ENCODE results near the gene ZNF746.
A peak's percentile ranks its signal among the peaks of the same experiment; 100 is the strongest.

ZNF746 gene

GRCh38 chr7:149489391-149490024 is 8.1 kb downstream of the ZNF746 start:
- no peak for DNase-seq

DNA sequence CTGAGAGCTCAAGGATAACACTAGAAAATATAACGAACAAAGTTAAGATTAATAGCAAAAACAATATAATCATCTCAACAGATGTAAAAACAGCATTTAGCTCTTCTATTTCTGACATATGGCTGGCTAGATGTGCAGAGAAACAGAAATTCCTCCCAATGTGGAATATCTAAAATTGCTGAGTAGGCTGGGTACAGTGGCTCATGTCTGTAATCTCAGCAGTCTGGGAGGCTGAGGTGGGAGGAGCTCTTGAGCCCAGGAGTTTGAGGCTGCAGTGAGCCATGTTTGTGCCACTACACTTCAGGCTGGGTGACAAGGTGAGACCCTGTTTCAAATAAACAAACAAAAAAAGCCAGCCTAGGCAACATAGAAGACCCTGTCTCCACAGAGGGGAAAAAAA is 18.0 kb downstream of the ZNF746 start:
- no peak for DNase-seq

DNA sequence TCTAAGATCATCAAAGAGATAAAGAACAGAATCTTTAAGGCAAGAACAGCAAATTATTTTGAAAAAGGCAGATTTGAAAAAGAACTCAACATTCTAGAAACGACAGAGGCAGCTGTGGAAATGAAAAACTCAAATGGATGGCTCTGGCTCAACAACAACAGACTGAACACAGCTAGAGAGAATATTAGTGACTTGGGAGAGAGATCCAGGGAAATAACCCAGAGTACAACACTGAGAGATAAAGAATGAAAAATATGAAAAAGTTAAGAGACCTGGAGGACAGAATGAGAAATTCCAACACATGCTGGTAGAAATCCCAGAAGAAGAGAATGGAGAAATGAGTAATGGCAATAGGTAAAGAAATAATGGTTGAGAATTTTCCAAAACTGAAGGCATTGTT is 18.9 kb downstream of the ZNF746 start:
- DNase-seq, result no peak

DNA sequence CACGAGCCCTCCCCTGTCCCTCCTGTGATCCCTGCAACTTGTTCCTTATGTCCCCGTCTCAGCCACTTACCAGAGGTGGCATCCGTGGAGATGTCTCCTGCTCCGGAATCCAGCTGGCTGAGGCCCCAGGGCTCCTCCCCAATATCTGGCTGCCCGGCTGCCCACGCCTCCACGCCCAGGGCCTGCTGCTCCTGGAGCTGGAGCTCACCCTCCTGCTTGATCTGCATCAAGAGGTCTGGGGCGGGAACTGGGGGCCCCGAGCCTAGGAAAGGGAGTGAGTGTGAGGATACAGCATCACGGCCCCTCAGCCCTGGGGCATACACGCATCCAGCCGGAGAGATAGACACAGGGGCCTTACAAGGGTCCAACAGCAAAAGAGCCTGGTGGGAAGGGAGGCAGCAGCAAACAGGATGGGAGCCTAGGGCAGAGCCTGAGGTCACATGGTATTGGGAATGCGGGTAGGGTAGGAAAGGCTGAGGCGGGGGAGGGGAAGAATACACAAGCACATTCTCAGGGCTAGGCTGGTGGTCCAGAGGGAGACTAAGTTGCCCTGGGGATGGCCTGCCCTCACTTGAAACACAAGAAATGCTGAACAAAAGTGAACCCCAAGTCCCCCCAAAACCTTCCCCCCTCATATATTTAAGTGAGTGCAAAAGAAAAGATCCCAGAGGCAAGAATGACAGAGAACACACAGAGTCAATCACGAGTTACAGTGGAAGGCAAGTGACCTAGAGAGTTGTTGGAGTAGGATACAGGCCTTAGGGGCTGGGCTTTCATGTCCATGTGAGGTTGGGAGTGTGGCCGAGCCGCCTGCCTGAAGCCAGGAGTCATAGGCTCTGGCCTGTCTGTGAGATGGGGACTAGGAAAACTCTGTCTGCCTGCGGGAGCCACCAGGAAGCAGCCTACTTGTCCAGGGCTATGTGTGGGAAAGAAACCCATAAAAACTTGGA is 19.8 kb downstream of the ZNF746 start:
- no peak for DNase-seq

DNA sequence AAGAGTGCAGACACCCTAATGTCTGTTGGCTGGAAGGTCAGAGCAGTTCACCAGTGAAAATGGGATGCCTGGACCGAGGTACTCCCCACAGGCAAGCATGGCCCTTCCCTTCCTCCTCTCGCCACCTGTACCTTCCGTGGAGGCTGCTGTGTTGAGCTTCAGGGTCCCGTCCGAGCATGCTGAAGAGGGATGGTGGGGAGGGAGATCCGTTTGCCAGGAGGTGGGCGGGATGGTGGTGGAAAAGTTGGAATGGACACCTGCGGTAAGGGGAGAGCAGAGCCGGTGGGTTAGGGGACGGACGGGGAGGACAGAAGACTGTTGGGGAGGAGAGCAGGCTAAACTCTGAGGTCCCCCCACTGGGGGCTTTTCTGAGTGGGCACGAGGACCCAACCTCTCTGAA is 20.8 kb downstream of the ZNF746 start:
- no peak for DNase-seq

DNA sequence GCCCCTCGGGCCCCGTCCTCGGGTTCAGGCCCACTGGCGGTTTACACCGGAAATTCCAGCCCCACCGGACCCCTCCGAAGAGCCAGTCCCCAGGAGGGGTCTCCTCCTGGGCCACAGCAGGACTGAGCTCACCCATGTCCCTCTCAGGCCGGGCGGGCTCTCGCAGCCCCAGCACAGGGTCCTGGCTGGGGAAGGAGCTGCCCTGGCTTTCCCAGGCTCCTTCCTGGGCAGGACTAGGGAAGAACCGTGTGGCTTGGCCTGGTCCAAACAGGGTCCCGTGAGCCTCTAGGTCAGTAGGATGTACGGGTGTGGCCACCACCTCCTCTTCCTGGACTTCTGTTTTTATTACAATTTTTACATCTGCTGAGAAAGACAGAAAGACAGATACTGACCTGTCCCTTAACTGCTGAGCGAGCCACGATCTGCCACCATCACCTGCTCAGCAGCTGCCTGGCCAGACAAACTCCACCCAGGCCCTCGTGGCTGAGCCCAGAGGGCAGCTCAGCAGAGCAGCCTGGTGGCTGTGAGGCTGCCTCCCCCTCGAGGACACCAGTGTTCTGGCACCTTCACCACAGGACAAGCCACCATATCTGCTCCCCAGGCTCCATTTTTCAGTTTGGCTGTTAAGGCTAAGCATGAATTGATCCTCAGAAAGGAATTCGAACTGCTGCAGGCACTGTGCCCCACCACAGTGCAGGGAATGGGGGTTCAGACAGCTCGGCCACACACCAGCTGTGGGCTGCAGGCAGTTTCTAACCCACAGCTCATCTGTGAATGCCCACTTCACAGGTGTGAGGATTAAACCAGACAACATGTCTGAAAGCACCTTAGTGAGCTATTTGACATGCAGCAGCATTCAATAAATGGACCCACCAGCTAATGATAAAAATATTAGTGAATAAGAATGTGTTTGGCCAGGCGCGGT is 22.2 kb downstream of the ZNF746 start:
- no peak for DNase-seq

GRCh38 chr7:149474309-149475120 is 23.1 kb downstream of the ZNF746 start:
- no peak for DNase-seq

DNA sequence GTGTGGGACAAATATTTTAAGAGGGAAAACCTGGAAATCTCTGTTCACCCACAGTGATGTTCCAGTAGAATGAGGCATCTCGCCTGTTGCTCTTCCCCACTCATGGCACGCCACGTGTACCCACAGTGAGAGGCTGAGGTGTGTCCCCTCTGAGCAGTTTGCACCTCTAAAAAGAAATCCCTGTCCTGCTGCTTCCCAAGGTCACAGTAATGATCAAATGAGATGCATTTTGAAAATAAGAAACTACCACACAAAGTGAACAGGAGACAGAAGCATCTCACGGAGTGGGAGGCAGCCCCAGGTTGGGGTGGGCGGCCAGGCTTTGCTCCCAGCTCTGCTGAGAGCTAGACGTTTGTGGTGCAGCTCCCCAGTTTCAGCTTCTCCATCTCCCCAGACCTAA is 24.4 kb downstream of the ZNF746 start:
- no peak for DNase-seq

- no peak for DNase-seq
Observed at GRCh38 chr7:149471289-149471953, 26.2 kb downstream of the ZNF746 start.

GRCh38 chr7:149469806-149470205 is 27.8 kb downstream of the ZNF746 start:
- no peak for DNase-seq

DNA sequence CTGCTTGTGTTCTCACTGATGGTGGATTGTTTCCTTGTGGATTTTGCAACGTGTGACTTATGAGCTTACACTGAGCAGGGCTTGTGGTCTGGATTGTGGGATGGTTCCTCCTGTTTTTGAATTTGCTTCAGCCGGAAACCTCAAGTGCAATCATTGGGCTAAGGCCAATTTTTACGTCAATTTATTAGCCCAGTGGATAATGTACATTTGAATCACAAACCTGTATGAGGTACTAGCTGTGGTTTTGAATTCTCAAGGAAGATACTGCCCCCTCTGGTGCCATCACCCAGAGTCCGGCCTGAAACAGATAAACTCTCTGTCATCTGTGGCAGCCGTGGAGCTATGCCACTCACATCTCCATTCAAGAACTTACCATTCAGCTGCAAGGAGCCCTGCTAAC is 29.4 kb downstream of the ZNF746 start:
- no peak for DNase-seq

DNA sequence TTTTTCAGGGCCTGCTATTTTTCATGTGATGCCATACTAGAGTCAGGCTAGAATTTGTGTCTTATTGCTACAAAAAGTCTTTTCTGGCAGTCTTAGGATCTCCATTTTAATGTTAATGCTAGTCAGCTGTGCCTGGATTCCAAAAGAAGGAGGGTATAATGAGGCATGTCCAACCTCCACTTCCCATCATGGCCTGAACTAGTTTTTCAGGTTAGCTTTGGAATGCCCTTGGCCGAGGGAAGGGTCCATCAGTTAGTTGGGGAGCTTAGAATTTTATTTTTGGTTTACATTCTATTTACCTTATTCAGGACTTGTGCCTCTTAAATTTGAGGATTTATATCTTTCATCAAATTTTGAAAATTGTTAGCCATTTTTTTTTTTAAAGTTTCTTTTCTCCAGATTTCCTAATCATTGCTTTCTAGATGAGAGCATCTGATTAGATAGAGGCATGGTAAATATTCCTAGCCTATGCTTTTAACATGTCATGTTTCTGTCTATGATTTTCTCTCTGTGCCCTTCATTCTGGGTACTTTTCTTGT is 30.2 kb downstream of the ZNF746 start:
- DNase-seq, result no peak

DNA sequence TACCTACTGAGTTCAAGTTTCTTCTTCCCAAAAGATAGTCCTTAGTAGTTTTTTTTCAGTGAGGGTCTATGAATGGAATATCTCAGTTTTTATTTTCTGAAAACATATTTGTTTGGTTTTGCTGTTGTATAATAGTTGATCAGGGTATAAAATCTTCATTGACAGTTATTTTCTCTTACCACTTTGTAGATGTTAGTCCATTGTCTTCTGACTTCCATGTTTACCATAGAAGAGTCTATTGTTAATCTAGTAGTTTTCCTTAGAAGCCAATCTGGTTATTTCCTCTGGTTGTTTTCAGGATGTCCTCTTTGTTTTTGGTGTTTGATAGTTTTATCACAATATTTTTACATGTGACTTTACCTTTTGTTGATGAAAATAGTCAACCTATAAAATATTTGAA is 31.2 kb downstream of the ZNF746 start:
- no peak for DNase-seq

DNA sequence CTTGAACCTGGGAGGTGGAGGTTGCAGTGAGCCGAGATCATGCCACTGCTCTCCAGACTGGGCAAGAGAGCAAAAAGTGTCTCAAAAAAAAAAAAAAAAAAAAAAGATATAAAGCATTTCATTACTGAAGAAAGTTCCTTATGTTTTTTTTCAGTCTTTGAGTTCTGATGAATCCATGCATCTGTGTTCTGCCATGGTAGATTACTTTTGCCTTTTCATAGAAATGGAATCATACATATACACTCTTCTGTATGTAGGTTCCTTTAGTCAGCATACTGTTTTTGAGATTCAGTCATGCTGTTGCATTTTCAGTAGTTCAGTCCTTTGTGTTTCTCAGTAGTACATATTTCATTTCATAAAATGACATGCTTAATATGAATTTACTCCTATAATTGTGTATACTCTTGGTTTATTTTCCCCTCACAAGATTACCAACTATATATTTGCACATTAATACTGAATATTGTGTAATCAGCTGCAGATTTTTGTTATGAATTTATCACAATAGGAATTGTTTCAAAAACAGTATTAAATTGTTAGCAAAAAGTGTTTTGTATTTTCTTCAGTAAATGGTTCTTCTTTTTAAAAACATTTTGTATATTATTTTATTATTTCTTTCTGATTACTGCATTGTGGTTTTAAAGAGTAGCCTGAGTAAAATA is 34.0 kb downstream of the ZNF746 start:
- no peak for DNase-seq

GRCh38 chr7:149462101-149462520 is 35.5 kb downstream of the ZNF746 start:
- DNase-seq, result no peak

DNA sequence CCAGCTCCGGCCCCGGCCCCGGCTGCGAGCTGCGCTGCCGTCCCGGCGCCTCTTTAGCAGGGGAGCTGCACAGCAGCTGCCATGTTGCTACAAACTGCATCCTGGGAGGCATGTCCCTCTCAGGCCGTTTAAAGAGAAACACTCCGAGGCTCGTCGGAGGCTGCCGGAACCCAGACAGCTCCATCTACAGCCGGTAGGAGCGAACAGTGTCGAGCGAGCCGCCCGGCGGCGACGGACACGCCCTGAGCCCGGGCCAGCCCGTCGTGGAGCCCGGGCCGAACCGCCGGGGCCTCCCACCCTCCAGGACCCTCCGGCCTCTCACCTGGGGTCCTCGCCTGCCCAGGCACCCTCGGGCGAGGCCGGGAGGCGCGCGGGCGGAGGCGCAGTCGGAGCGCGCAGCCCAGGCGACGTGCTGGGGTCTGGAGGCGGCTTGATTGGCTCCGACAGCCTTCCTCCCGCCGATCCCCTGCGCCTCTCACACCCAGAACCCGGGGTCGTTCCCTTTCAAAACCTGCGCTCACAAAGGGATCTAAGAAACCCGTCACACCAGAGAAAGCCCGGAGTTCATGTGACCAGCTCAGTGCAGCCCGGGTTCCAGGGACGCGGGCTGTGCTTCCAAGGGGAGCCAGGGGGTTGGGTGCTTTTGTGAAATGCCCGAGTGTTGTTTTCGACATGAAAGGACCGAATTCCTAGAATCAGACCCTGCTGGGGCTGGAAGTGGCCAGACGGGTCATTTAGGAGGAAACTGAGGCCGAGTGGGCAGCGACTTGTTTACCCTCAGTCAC is 36.9 kb downstream of the ZNF746 start, which contains the start of gene ZNF777:
Gene ZNF777 (minus strand): TSS at position 570 of the 785 bp plus-strand sequence. CDS start 5,040 bp downstream, outside the sequence.
- DNase-seq, result peak; percentile 69

DNA sequence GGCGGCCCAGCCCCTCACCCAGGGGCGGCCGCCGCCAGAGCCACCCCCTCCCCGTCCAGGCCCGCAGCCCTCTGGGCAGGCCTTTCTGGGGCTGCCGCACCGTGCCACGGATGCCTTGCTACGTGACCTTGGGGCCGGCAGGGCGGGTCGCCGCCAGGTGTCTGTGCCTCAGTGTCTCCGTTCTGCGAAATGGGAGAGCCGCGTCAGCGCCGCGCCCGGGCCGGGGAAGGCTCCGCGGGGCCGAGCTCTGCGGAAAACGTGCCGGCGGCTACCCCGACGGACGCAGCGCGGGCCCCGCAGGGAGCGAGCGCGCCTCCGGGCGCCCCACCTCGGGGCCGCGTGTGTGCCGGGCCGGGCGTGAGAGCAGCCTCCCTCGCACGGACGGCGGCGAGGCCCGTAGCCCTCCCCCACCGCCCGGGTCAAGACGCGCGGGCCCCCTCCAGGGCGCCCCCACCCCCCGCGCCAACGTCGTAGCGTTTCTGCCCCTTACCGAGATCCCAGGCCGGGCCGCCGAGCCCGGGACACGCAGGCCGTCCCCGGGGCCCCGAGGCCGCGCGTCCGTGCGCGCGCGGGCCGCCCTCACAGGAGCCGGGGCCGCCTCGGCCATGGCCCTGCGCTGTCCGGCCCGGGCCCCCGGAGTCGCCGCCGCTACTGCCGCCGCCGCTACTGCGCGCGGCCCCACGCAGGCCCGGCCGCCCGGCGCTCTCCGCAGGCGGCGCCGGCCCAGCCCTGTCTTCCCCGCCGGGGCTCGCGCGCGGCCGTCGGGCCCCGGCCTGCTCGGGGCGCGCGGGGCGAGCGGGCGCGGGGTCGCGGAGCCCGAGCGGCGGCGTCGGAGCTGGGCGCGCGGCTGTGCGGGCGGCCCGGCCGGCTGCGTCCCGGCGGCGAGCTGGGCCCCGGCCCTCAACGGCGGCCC is 37.8 kb downstream of the ZNF746 start:
- no peak for DNase-seq

DNA sequence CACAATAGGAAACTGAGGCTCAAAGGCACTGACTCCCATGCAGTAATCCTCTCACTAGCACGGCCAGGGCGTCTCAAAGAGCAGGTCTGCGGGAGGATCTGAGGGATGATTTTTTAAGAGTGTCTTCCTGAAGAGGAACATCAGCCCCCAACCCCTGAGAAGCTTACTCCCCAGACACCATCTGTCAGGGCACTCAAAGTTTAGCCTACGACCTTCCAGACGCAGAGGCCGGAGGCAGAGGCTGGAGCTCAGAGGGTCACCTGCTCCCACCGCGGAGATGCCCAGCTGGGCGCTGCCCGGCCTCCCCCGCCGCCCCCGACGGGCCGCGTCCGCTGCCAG is 38.4 kb downstream of the ZNF746 start:
- DNase-seq, result no peak

- DNase-seq, result no peak
Observed at GRCh38 chr7:149458235-149458634, 39.4 kb downstream of the ZNF746 start.
